Measurements from ENCODE around the gene PSMD2. TPM values are rescaled to one million over a fixed set of nuclear protein-coding genes. Genes with fewer than 3 reads are reported as not detected.

The PSMD2 gene
- total and polyA plus RNA-seq, 2 donors (not counting 3 experiments of a cell fraction or from before 2014, with no cell fraction given), result 414 to 435 TPM

DNA sequence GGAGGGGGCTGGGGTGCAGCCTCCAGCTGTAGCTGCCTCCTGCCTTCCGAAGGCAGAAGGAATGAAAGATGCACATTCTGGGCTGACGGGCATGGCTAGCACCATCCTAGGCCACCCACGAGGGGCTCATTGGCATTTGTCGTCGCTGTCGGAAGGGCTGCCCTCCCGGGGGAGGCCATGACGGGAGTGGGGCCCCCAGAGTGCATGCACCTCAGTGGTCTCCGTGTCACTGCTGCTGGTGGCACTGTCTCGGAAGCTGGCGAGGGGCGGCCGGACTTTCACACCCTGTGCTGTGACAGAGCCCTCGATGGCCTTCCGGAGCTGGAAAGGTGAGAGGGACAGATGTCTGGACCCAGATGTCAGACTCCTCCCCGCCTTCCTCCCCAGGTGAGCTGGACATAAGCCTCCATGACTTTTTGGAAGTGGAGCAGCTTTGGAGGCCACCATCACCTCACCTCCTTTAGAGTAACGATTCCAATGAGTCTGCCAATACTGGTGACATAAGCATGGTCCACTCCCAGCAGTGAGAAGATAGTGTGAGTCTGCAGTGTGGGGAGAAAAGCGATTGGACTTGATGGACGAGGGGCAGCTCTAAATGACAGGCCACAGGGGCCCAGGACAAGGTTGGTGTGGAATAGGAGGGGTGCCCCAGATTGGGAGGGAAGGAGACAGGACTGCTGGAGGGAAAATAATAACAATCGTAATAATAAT is 47.6 kb downstream of the PSMD2 start:
- Histone ChIP-seq H3K4me3 (replicated peaks in 1 of 3; ENCODE audit: insufficient read depth in 1 of 3, low read depth in 1 of 3, low read length in 3 of 3) (no peak overlapping the region), H3K36me3 (ENCODE audit: control insufficient read depth in 2 of 2, extremely low read depth in 1 of 2, insufficient read depth in 2 of 2, low read length in 2 of 2) (peaks cover 6 to 25% of the 10 kb centered on the region in 2 experiments), H3K9ac (replicated peaks; ENCODE audit: extremely low read depth, insufficient read depth, low read length) (no peak overlapping the region), H4K20me1 (replicated peaks; ENCODE audit: control insufficient read depth, extremely low read depth, insufficient read depth, low read length) (no peaks in the 10 kb centered on the region), H3K9me3 (replicated peaks; ENCODE audit: control insufficient read depth, insufficient read depth, low read length) (no peaks in the 10 kb centered on the region), H3K79me2 (ENCODE audit: control insufficient read depth, insufficient read depth, low read length) (no peaks in the 10 kb centered on the region), H3K9me1 (replicated peaks; ENCODE audit: control insufficient read depth, extremely low read depth, insufficient read depth, low read length) (no peaks in the 10 kb centered on the region), H3K27ac (ENCODE audit: insufficient read depth, low read depth, low read length) (no peak overlapping the region), H3K4me2 (ENCODE audit: insufficient read depth, low read length) (no peak overlapping the region), H3K27me3 (ENCODE audit: control insufficient read depth in 2 of 2, insufficient read depth in 2 of 2, low read length in 2 of 2) (no peaks in the 10 kb centered on the region), H2AFZ (ENCODE audit: low read depth, low read length) (no peak overlapping the region), H3K4me1 (ENCODE audit: control insufficient read depth, extremely low read depth, insufficient read depth, low read length) (no peaks in the 10 kb centered on the region)
- intact Hi-C loops (cut with micrococcal nuclease) (no loop called here), dilution Hi-C loops (cut with MboI; ENCODE audit: extremely low pct_ligation_motif_present, low sequenced_read_pairs) (no loop called here)
- no TSS peak for BruUV-seq (replicated peaks)
- TF ChIP-seq MYC (IDR thresholded peaks at IDR 0.05; ENCODE audit: low read depth, low read length) (no peak), EZH2 (IDR thresholded peaks at IDR 0.05; ENCODE audit: borderline replicate concordance, low read depth, low read length, severe bottlenecking) (no peak), POLR2A (IDR thresholded peaks at IDR 0.05; ENCODE audit: low read depth, low read length) (no peak), GATA2 (IDR thresholded peaks at IDR 0.05; ENCODE audit: insufficient read depth, insufficient read length, low read depth, low read length) (no peak), JUN (IDR thresholded peaks at IDR 0.05; ENCODE audit: borderline replicate concordance, insufficient read depth, insufficient read length, low read depth) (no peak), FOS (IDR thresholded peaks at IDR 0.05; ENCODE audit: borderline replicate concordance, insufficient read depth, low read length) (no peak), POLR2AphosphoS5 (IDR thresholded peaks at IDR 0.05; ENCODE audit: insufficient read depth, low read depth, low read length) (no peak)
- TF ChIP-seq, protein P1, sequence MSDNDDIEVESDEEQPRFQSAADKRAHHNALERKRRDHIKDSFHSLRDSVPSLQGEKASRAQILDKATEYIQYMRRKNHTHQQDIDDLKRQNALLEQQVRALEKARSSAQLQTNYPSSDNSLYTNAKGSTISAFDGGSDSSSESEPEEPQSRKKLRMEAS (IDR thresholded peaks at IDR 0.05; ENCODE audit: insufficient read depth, insufficient read length), result no peak
- TF ChIP-seq, protein P2, sequence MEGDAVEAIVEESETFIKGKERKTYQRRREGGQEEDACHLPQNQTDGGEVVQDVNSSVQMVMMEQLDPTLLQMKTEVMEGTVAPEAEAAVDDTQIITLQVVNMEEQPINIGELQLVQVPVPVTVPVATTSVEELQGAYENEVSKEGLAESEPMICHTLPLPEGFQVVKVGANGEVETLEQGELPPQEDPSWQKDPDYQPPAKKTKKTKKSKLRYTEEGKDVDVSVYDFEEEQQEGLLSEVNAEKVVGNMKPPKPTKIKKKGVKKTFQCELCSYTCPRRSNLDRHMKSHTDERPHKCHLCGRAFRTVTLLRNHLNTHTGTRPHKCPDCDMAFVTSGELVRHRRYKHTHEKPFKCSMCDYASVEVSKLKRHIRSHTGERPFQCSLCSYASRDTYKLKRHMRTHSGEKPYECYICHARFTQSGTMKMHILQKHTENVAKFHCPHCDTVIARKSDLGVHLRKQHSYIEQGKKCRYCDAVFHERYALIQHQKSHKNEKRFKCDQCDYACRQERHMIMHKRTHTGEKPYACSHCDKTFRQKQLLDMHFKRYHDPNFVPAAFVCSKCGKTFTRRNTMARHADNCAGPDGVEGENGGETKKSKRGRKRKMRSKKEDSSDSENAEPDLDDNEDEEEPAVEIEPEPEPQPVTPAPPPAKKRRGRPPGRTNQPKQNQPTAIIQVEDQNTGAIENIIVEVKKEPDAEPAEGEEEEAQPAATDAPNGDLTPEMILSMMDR (IDR thresholded peaks at IDR 0.05; ENCODE audit: extremely low read depth in 1 of 2, insufficient read depth in 1 of 2, low read depth in 1 of 2, low read length in 2 of 2), result no peak
- DNase-seq (ENCODE audit: low read depth, low spot score) (no peak), FAIRE-seq (no peak)
- ChIA-PET POLR2A (no interaction called here), CTCF (interaction anchor here (0.8 to 1.4 kb wide), 2 partner anchors 8 to 25 kb away, joined by 3 to 5 read pairs; no protein-coding TSS in a partner anchor)

Measured in endothelial cell of umbilical vein (primary cell).